Measurements from ENCODE around the gene ARHGEF11. TPM values are rescaled to one million over a fixed set of nuclear protein-coding genes. Genes with fewer than 3 reads are reported as not detected.

Gene ARHGEF11
- total and polyA plus RNA-seq, 2 of the 4 experiments (the other 2 are of a cell fraction) = 16.8 to 17.2 TPM

GRCh38 chr1:157090771-157091170 lies 45.2 kb upstream of the ARHGEF11 start:
- Histone ChIP-seq H2AK9ac (replicated peaks; ENCODE audit: low read depth, low read length, poor library complexity) (no peak overlapping the region), H2BK15ac (ENCODE audit: low read depth, low read length) (no peak overlapping the region), H3K4me2 (ENCODE audit: low read depth, low read length) (no peak overlapping the region), H3K56ac (ENCODE audit: extremely low read depth, insufficient read depth, low read length) (no peak overlapping the region), H3K9me1 (ENCODE audit: insufficient read depth, low read length) (no peaks in the 10 kb centered on the region), H3K36me3 (ENCODE audit: control insufficient read depth, insufficient read depth, low read length) (no peaks in the 10 kb centered on the region), H3K4me1 (ENCODE audit: control insufficient read depth, insufficient read depth, low read length) (no peaks in the 10 kb centered on the region; the same call in 1 of the 2 replicates), H2AFZ (replicated peaks; ENCODE audit: low read length, poor library complexity) (peak overlapping the region; percentile 49), H2BK5ac (ENCODE audit: low read depth, low read length, poor library complexity, severe bottlenecking) (no peak overlapping the region), H3K27me3 (ENCODE audit: control insufficient read depth, insufficient read depth, low read length) (0 out of 2 replicates have a peak, but pooled peaks cover under 1% of the 10 kb centered on the region), H3K18ac (ENCODE audit: low read depth, low read length) (no peak overlapping the region), H3K4me3 (ENCODE audit: insufficient read depth, low read depth, low read length) (no peak overlapping the region), H4K5ac (ENCODE audit: low read depth, low read length) (no peak overlapping the region), H4K91ac (ENCODE audit: insufficient read depth, low read depth, low read length) (no peak overlapping the region), H3K79me1 (ENCODE audit: low read depth in 1 of 2, low read length in 2 of 2) (no peaks in the 10 kb centered on the region), H3K9me3 (ENCODE audit: control insufficient read depth, insufficient read depth, low read length) (no peaks in the 10 kb centered on the region), H3K27ac (ENCODE audit: insufficient read depth, low read length) (no peak overlapping the region), H2BK120ac (ENCODE audit: low read depth, low read length) (no peak overlapping the region), H2AK5ac (ENCODE audit: low read depth, low read length) (no peak overlapping the region), H2BK20ac (ENCODE audit: low read depth, low read length) (no peak overlapping the region), H3K23ac (ENCODE audit: low read depth, low read length) (no peak overlapping the region), H3K14ac (replicated peaks; ENCODE audit: low read depth, low read length) (no peak overlapping the region), H4K20me1 (ENCODE audit: insufficient read depth, low read length) (no peaks in the 10 kb centered on the region), H3K4ac (ENCODE audit: low read depth, low read length) (no peak overlapping the region), H3K9ac (ENCODE audit: low read depth, low read length) (no peak overlapping the region), H4K8ac (ENCODE audit: low read depth in 2 of 2, low read length in 2 of 2) (no peak overlapping the region)
- BruUV-seq (replicated peaks) = no TSS peak
- CTCF ChIA-PET = interaction anchor here (1.0 to 4.7 kb wide), 9 partner anchors 8 to 66 kb away, joined by 3 to 88 read pairs (median 6); partner anchors contain the start of gene ETV3L
- POLR2A ChIA-PET (ENCODE audit: unreplicated experiment) = interaction anchor here (1.0 kb wide), 1 partner anchor 14 kb away, joined by 4 read pairs; no protein-coding TSS in a partner anchor
- no CpG with 5 or more reads among the region's 3 CpGs for WGBS, 2 experiments (ENCODE audit: extremely low coverage in 2 of 2, insufficient read length in 1 of 2)
- intact Hi-C loops (cut with micrococcal nuclease) = loop anchor here (1.0 to 10.0 kb wide), 4 partner anchors 47 to 398 kb away; partner anchors contain the start of gene ETV3
- dilution Hi-C loops (cut with HindIII; ENCODE audit: low sequenced_read_pairs, unreplicated experiment) = no loop called here
- no peak for ATAC-seq (ENCODE audit: low read depth)
- in situ Hi-C loops (cut with MboI; ENCODE audit: low sequenced_read_pairs) = loop anchor here (5.0 kb wide), 1 partner anchor 62 kb away; no protein-coding TSS in a partner anchor
- DNase-seq = no peak
- no peak for TF ChIP-seq SMC3 (IDR thresholded peaks at IDR 0.05; ENCODE audit: low read depth, low read length)

All from IMR-90 (cell line).